SKM-1 treated with dmso at 0.1 percent for 144 hours (cell line): ENCODE results near the gene AXIN1.
"Not testable (repeated sequence)": the region's sequence is repeated elsewhere in the genome, so short reads cannot be mapped to it uniquely, and the experiment has no call there.

Experiments
- DNase-seq: peaks from one replicate; lab custom pipeline; 2025; ENCODE audit not compliant: unreplicated experiment; lab: John Stamatoyannopoulos, UW

Gene AXIN1

GRCh38 chr16:370979-371514 lies 18.5 kb upstream of the AXIN1 start:
- no peak for DNase-seq

DNA sequence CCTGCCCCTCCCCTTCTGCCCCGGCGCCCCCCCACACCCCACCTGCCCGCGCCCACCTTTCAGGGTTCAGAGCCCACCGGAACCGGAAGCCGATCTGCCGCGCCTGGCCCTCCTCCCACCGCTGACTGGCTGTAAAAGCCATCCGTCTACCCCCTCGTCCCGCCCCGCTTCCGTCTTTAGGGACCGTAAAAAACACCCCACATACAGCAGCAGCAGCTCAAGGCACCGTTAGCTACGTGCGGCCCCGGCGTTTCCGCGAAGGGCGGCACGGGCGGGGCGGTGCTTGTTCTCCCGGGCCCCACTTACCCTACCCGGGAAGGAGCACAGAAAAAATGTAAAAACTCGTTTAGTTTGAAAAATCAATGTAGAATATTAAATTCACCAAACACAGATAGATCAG lies 17.9 kb upstream of the AXIN1 start, which contains the start of gene MRPL28:
MRPL28 (minus strand) TSS at position 96 of the 400 bp plus-strand sequence. CDS start 320 bp downstream, outside the sequence.
- DNase-seq: peak; percentile 94

DNA sequence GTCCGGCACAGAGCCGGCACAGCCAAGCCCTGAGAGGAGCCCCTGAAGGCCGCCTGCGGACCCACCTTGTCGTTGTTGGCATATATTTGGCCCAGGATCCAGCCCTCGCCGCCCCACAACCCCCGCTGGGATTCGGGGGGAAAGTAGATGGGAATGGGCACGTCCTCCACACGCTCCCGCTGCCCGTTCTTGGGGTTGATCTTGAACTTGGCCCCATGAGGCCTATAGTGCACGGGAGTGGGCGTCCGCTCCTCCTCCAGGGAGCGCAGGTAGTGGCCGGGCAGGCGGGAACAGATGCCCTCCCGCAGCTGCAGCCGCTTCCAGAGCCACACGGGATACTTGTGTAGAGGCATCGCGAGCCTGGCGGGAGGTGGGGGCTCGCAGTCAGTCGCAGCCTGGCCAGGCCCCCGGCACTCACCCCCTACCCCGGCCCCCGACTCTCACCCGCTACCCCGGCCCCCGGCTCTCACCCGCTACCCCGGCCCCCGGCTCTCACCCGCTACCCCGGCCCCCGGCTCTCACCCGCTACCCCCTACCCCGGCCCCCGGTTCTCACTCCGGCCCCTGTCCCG lies 17.4 kb upstream of the AXIN1 start:
- DNase-seq: no peak

- no peak for DNase-seq
These were observed 16.8 kb upstream of the AXIN1 start for GRCh38 chr16:369275-369865.

DNA sequence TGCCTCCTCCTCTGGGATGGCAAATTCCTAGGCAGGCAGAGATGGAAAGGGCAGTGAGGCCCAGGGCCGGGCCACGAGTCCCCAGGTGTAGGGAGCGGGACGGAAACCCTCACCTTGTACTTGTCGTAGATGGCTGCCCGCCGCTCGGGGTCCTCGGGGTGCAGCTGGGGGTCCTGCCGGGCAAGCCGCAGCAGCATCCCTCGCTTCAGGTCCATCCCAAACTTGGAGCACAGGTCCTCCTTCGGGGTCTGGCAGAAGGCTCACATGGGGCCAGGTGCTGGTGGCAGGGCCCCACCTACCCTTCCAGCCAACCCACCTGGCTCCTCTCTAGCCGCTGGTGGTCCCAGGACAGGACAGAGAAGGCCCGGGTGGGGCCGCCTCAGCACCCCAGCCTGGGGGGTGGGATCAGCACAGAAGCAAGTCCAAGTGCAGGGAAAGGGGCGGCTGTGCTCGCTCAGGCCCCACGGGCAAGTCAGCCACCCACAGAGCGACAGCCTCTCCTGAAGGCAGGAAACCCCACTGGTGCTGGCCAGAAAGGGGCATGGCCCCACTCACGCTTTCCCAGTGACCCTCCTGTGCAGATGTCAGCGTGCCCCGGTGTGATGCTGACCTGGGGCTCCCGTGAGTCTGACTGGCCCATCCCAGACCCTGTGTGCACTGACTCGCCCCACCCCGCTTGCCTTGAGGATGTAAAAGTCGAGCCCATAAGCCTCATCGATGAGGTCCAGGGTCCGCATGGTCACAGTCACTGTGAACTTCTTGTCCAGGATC lies 16.1 kb upstream of the AXIN1 start:
- no peak for DNase-seq

DNA sequence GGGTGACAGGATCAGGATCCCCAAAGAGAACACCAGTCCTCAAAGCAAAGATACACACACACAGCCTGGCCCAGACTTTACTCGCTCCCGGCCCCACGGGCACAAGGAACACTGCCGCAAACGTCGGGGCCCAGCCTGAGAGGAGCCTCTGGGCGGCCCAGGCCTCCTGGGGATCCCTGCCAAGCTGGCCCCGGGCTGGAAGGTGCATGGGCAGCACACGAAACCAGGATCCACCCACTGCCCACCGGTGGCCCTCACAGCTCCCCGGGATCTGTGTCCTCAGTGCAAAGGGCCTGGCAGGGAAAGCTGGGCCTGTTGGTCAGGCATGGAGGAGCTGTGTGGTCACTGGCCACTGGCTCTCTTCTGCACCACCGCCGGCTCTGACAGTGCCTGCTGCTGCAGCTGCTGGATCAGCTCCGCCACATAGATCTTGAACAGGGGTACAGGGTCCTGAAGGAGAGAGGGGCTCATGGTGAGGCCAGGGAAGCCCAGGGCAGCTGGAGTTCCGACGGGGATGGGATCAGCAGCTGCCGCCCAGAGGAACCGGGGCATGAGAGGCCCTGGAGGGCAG lies 14.9 kb upstream of the AXIN1 start:
- DNase-seq: no peak

GRCh38 chr16:366476-366875 lies 14.0 kb upstream of the AXIN1 start:
- DNase-seq: no peak

GRCh38 chr16:364595-365491 lies 12.3 kb upstream of the AXIN1 start:
- no peak for DNase-seq

DNA sequence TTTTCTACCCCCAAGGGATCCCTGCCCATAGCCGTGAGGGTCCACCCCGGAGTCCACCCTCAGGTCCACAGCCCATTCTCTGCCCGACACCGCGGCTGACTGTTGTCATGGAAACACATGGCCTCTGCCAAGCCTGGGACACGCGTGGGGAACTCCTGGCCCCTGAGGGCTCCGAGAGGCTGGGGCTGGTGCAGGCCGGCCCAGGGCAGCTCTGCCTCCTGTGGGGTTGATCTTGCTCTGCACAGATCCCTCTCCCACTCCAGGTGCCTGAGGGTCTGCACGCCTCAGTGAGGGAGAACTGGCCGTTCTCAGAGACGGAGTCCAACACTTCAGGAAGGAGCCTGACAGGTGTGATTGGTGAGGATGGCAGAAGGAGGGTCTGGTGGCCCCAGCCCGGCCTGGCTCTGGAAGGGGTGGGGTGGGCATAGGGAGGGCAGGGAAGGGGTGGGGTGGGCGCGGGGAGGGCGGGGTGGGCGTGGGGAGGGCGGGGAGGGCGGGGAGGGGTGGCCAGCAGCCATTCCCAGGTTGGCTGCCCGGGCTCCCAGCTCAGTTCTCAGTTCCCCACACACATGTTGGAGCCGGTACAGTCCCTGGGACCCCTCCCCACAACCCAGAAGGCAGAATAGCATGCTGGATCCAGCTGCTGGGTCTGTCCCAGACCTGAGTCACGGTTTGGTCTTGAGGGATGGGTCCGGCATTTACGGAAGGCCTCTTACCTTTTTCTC lies 11.4 kb upstream of the AXIN1 start:
- DNase-seq: no peak

- no peak for DNase-seq
These were observed 10.7 kb upstream of the AXIN1 start for GRCh38 chr16:363110-363765.

GRCh38 chr16:362702-362999 lies 10.1 kb upstream of the AXIN1 start:
- DNase-seq: not testable (repeated sequence)

GRCh38 chr16:361872-362701 lies 9.6 kb upstream of the AXIN1 start:
- DNase-seq: peak; percentile 52

GRCh38 chr16:361341-361871 lies 8.9 kb upstream of the AXIN1 start:
- no peak for DNase-seq

DNA sequence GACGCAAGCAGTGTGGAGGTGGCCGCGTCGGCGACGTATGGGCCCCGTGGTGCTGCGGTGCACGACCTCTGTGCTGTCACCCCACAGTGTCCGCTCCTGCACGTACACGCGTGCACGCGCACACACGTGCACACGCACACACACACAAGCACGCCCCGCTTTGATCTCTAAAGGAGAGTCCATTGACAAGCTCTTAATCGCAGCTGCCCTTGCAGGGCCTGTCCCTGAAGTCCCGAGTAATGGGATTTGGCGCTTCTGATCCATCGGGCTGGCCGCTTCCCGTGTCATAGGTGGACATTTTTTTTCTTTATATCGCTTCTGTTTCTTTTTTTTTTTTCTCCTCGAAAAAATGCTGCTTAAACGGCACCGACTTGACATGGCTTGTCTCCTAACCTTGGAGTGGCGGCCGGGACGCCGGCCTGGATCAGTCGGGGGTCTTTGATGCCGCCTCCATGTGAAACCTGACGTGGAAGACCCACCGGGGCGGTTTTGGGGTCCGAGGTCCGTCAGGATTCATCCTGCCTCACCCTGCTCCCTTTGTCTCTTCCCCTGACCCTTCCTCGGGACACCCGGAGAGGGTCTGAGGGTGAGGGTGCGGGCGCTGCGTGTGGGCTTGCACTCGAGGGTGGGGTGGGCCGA lies 8.3 kb upstream of the AXIN1 start:
- DNase-seq: no peak

GRCh38 chr16:359871-360697 lies 7.6 kb upstream of the AXIN1 start:
- DNase-seq: no peak

DNA sequence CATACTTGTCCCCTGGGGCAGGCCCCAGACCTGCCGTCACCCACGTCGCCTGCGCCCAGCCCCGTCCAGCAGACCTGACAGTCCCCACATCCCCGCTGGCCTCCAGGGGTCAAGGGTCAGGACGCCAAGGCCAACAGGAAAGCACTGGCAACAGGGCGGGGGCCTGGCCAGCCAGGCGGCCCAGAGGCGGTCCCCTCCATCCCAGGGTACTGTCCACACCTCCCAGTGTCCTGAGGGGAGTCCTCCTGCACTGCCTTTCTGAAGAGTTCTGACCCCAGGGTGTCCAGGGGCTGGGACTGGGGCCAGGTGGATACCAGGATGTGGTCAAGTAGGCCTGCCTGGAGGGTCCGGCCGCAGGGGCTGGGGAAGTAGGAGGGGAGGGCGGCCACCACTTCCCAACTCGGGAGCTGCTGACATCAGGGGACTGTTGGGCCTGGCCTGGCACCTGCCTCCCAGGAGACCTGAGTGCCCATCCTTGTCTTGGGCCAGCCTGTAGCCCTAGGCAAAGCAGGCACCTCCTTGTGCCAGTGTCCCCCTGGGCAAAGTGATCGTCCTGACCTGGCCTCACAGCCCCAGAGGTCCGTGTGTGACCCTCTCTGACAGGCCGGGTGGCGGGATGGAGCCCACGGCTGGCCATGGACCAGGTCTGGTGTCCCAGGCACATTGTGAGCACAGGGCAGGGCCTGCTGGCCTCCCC lies 6.7 kb upstream of the AXIN1 start:
- no peak for DNase-seq

- no peak for DNase-seq
These were observed 4.2 kb upstream of the AXIN1 start for GRCh38 chr16:356741-357140.
